ENCODE results near the gene CLCN6.
"Not testable (repeated sequence)": the region's sequence is repeated elsewhere in the genome, so short reads cannot be mapped to it uniquely, and the experiment has no call there.

The CLCN6 gene

GRCh38 chr1:11794446-11795237 lies 11.3 kb upstream of the CLCN6 start:
- DNase-seq (ENCODE audit: low spot score), result no peak

DNA sequence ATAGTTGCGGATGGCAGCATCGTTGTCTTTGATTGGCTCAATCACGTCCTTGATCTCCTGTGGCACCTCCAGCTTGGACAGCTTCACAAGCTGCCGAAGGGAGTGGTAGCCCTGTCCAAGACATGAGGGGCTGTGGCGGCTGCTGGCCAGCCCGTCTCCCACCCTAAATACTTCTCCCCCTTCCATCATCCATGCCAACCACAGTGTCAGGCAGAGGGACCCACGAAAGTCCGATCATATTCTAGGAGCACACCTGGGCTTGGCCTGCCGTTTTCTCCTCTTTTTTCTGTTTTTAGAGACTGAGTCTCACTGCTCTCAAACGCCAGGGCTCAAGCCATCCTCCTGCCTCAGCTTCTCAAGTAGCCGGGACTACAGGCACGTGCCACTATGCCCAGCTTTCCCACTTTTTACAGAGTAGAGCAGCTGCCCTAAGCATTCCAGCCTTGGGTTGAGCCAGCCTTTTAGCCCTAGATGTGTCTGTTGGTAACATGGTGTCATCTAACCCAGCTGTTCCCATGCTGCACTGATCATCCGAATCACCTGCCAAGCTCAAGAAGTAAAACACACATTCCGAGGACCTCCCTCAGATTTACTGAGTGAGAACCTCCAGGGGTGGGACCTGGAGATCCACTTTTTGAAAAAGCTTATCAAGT lies 10.6 kb upstream of the CLCN6 start:
- no peak for DNase-seq (ENCODE audit: low spot score)

GRCh38 chr1:11796036-11796828 lies 9.8 kb upstream of the CLCN6 start:
- DNase-seq (ENCODE audit: low spot score), result no peak

GRCh38 chr1:11797525-11798216 lies 8.3 kb upstream of the CLCN6 start:
- DNase-seq (ENCODE audit: low spot score), result no peak

- DNase-seq (ENCODE audit: low spot score), result no peak
These were observed 6.9 kb upstream of the CLCN6 start for GRCh38 chr1:11799099-11799498.

DNA sequence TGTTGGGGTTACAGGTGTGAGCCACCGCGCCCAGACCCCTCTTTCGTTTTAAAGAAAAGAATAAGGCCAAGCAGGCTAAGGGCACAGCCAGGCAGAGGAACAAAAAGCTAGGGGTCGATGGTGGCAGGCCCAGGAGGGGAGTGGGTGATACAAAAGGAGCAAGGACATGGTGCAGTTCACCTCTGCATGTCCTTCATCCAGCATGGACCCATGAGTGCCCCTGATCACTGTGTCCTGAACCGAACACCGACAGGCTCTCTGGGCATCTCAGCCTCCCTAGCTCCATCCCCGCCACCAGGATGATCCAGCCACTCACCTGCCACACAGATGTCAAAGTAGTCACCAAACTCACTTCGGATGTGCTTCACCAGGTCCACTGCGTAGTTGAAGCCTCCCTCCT lies 6.1 kb upstream of the CLCN6 start:
- no peak for DNase-seq (ENCODE audit: low spot score)

DNA sequence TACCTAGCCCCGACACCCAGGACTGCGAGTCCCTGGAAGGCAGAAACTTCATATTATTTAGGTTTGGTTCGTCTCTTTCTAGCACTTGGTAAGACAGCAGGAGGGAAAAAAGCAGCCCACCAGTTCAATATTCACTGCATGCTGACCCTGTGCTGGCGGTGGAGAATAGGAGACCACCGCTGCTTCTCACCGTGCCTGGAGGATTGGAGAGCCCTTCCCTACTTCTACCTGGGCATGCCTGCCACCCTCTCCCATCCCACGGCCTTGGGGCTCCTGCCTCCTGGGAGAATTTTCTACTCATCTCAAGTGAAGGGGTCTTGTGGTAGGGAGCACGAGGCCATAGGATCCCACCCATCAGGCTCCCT lies 5.6 kb upstream of the CLCN6 start:
- DNase-seq (ENCODE audit: low spot score), result no peak

DNA sequence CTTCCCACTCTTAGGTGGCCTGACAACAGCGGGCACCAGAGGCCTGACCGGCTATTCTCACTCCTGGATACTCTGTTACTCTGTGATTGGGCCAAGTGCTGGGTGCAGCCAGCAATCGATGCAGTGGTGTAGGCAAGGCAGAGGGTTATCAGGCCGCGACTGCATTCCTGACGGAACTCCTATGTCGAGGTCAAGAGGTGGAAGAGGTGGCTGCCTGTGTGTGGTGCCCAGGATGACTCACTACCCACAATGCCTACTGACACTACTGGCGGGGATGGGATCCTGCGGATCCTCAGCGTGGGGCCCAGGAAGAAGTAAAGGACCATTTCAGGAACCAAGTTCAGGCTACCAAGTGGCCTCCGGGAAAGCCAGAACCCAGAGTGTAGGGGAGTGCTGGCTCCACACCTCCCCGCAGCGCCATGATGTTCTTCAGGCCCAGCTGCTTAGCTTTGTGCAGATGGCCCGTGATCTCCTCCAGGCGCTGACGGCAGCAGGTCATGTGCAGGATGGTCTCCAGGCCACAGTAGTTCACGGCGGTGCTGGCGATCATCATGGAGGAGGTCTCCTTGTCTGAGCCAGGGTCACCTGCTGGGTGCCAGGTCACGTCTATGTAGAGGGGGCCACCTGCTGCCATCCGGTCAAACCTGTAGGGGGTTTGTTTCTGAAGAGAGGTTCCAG lies 5.1 kb upstream of the CLCN6 start:
- no peak for DNase-seq (ENCODE audit: low spot score)

GRCh38 chr1:11802616-11802972 lies 3.4 kb upstream of the CLCN6 start:
- peak; percentile 45 for DNase-seq (ENCODE audit: low spot score)

DNA sequence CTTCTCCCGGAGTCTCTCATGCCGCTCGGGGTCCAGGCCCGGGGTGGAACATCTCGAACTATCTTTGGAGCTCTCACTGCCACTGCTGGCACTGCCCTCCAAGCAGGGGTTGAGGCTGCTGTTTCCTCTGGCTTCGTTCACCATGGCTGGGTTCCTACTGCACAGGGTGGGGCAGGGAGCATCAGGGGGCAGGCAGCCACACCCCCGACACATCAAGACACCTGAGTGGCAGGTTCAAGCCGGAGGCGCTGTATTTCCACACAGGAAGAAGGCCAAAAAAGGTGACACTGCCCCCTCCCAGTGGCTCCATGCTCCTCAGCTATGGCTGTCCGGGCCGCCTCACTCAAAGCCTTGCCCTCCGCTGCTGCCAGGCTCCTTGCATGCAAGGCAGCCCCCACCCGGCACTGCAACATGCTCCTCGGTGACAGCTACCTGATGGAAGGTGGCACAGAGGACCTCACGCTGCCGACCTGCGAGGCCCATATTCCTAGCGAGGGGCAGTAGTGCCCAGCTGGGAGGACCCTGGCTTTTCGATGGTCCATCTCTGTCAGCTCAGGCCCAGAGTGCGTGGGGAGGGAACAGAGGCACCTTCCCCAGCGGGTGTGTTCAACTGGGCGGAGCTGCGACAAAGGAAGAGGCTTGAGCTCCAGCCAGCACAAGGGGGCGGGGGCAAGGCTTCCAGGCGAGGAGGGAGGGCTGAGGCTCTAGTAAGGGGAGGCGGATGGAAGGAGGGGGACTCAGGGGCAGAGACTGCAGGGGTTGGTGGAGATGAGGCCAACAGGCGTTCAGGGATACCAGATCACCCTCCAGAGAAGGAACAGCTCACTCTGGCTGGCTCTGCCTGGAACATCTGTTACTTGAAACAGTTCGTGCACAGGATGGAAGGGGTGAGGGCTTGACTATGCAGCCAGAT lies 2.8 kb upstream of the CLCN6 start:
- DNase-seq (ENCODE audit: low spot score), result peak; percentile 94

- not testable (repeated sequence) for DNase-seq (ENCODE audit: low spot score)
These were observed 1.9 kb upstream of the CLCN6 start for GRCh38 chr1:11803924-11804665.

GRCh38 chr1:11804666-11805421 lies 1.1 kb upstream of the CLCN6 start:
- DNase-seq (ENCODE audit: low spot score), result peak; percentile 42

DNA sequence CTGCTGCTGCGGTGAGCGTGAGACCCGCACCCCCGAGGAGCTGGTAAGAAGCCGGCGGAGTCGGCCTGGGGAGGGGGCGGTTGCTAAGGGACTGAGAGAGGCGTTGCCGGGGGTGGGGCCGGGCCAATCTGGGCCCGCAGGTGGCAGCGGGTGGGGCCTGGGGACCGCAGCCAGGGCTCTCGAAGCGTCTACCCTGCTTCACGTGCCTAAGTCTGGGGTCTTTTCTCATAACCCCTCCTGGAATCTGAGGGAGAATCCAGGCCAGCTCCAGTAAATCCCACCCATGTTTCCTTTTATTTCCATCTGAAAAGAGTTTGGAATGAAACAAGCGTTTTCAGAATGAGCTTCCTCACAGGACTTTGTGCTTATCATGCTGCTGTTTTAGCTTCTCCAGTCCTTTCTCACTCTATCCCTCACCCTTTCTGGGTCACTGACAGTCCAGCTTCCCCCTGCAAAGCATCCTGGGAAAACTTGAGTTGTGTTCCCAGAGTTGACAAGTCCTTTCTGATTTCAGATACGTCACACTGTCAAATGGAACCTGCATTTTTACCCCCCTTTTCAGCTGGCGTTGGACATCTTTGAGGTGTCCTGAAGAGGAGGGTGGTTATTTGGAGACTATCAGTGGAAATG lies 431 bp downstream of the CLCN6 start:
- DNase-seq (ENCODE audit: low spot score), result peak; percentile 49

DNA sequence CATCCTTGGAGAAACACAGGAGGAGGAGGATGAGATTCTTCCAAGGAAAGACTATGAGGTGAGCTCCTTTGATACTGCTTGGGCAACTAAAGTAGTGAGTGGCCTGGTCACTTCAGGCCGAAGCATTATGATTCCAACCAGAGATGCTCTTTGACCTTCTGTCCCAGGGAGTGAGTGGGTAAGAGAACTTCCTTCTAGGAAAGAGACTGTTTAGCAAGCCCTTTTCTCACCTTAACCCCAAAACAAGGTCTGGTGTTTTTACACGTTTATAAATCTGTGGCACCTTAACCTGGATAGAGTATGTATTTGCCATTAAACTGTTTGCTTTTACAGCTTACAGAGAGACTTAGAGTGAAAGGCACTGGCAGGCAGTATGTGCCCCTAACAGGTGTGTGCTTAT lies 1.1 kb downstream of the CLCN6 start:
- DNase-seq (ENCODE audit: low spot score), result no peak

DNA sequence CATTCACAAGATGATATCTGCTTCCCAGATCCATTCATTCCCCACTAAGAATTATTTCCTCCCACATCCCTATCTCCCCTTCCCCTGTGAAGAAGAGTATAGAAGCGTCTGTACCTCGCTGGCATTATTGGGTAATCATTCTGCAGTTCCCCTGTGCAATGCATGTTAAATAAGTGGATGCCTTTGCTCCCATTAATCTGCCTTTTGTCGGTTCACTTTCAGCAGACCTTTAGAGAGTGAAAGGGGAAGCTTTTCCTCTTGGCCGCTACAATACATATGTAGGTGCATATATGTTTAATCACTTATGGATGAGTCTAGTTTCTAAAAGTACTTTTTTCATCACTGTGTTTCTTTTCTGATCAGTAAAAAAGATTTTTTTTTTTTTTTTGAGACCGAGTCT lies 7.0 kb downstream of the CLCN6 start:
- no peak for DNase-seq (ENCODE audit: low spot score)

GRCh38 chr1:11817192-11817591 lies 11.2 kb downstream of the CLCN6 start:
- no peak for DNase-seq (ENCODE audit: low spot score)

GRCh38 chr1:11822091-11822490 lies 16.1 kb downstream of the CLCN6 start:
- DNase-seq (ENCODE audit: low spot score), result no peak

GRCh38 chr1:11823366-11824137 lies 17.6 kb downstream of the CLCN6 start:
- no peak for DNase-seq (ENCODE audit: low spot score)
